ENCODE measurements around the gene NOL4L.

Gene NOL4L

GRCh38 chr20:32458837-32459220 is 126.3 kb downstream of the NOL4L start:
- DNase-seq (ENCODE audit: low read depth in 3 of 3): no peak

GRCh38 chr20:32458061-32458836 is 126.9 kb downstream of the NOL4L start:
- DNase-seq (ENCODE audit: low read depth in 3 of 3): no peak

- DNase-seq (ENCODE audit: low read depth in 3 of 3): no peak
Measured at GRCh38 chr20:32457479-32457986, 127.6 kb downstream of the NOL4L start.

- no peak for DNase-seq (ENCODE audit: low read depth in 3 of 3)
Measured at GRCh38 chr20:32456869-32457478, 128.2 kb downstream of the NOL4L start.

- no peak for DNase-seq (ENCODE audit: low read depth in 3 of 3)
Measured at GRCh38 chr20:32455901-32456701, 129.0 kb downstream of the NOL4L start.

- no peak for DNase-seq (ENCODE audit: low read depth in 3 of 3)
Measured at GRCh38 chr20:32455171-32455900, 129.8 kb downstream of the NOL4L start.

GRCh38 chr20:32454164-32455145 is 130.7 kb downstream of the NOL4L start:
- no peak for DNase-seq (ENCODE audit: low read depth in 3 of 3)

- DNase-seq (ENCODE audit: low read depth in 3 of 3): no peak
Measured at GRCh38 chr20:32453467-32454163, 131.5 kb downstream of the NOL4L start.

GRCh38 chr20:32452776-32453466 is 132.2 kb downstream of the NOL4L start:
- no peak for DNase-seq (ENCODE audit: low read depth in 3 of 3)

- no peak for DNase-seq (ENCODE audit: low read depth in 3 of 3)
Measured at GRCh38 chr20:32451682-32452461, 133.3 kb downstream of the NOL4L start.

- DNase-seq (ENCODE audit: low read depth in 3 of 3): no peak
Measured at GRCh38 chr20:32451340-32451681, 133.8 kb downstream of the NOL4L start.

GRCh38 chr20:32450484-32451061 is 134.6 kb downstream of the NOL4L start:
- DNase-seq (ENCODE audit: low read depth in 3 of 3): no peak

- DNase-seq (ENCODE audit: low read depth in 3 of 3): no peak
Measured at GRCh38 chr20:32449890-32450401, 135.2 kb downstream of the NOL4L start.

GRCh38 chr20:32449057-32449889 is 135.9 kb downstream of the NOL4L start:
- no peak for DNase-seq (ENCODE audit: low read depth in 3 of 3)

GRCh38 chr20:32448306-32449056 is 136.7 kb downstream of the NOL4L start:
- DNase-seq (ENCODE audit: low read depth in 3 of 3): no peak

Data from stimulated activated CD4-positive, alpha-beta T cell treated with anti-CD3 and anti-CD28 coated beads, TNF-alpha, amount 100 ng/mL, for 24 hours (primary cell).